Stimulated activated CD8-positive, alpha-beta memory T cell treated with anti-CD3 and anti-CD28 coated beads, Interleukin-4, amount 100 ng/mL, for 1 hour (primary cell): ENCODE results near the gene FAM217B.

ENCODE experiments used
- DNase-seq, 2 donors: peaks; one replicate each; pipeline ENCODE4 v3.0.0-alpha.2; 2020; ENCODE audit warnings: low read depth in 2 of 2, low spot score in 1 of 2

Gene FAM217B

DNA sequence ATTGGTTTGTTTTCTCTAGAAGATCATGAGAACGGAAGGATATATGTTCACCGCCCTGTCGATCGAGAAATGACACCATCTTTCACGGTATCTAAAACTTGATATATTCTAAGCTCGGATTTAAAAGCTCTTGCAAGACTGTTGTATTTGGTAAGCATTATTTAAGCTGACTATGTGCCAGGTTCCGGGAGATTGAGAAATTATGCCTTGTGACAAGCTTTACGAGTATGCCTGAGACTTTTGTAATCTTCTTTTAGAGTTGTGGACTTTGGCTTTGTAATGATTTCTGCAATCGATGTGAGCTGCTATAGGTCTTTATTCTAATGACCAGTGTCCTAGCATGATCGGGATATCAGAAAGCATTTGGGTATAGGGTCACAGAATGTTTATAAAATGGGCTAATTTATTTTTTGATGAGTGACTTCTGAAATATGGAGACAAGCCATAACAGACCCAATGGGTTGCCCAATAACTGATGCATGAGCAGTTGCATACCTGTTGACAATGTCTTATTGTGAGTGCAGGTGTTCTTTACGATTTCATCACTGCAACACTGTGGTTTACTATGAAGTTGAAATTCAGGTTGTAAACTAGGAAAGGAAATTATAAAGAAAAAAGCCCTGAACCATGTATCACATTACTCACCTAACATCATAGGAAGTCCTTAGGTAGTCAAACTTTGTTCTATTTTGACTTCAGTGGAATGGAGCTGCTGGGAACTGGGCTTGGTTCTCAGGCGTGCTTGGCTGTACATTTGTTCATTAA lies 32.0 kb downstream of the FAM217B start:
- no peak for DNase-seq

DNA sequence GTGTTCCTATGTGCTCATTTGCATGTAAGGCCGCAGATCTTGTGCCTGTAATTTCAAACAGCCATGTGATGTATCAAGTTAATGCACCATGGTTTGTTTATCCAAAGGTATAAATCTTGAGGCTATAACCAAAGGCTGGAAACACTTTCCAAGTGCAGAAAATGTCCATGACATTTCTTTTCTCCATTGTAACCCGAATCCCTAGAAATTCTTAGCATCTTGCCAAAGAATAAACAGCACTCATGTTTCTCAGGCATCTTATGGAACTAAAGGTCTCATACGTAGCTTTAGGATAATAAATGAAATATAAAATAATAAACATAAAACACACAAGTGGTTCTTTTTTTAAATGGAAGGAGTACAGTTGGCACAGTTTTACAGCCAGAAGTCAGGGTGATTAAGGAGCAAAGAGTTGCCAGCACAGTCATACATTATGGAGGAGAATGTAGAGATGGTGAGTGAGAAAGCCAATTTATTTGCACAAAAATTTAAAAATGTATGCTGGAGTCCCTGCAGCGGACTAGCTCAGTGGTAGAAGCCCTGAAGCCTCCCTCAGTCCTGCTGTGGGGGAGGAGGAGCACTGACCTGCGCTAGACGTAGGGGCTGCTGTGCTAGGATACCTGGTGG lies 36.1 kb downstream of the FAM217B start:
- no peak for DNase-seq

DNA sequence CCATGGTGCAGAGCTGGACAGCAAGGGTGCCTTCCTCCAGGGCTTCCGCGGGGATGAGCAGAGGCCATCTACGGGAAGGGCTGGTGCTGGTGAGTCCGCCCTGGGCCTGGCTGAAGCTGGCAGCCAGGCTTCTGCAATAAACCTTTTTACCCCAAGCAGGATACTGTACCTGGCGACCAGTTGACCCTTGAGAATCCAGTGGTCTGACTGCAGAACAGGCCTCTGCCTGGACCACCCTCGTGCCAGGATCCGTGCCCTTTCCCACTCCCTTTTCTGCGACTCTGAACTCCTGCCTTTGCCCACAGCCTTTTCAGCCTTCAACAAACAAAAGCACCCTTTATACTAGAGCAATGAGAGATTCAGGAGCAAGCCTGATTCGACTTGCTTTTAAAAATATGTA lies 36.9 kb downstream of the FAM217B start:
- DNase-seq, result no peak

DNA sequence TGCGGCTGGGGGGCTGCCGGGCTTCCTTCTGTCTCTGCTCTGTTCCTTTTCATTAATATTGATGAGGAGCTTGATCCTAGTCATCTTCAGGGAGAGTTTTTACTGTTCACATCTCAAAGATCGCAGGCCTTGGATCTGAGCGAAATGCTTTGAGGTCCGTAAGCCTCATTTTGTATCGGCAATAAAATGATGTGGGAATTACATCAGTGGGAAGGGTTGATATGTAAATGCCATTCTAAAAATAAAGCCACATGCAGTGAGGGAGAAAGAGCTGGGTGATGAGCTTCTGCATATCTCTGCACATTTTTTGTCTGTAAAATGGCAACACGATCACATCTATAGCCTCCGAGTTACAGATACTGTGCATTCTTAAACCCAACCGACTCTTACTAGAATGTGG lies 42.9 kb downstream of the FAM217B start:
- no peak for DNase-seq

DNA sequence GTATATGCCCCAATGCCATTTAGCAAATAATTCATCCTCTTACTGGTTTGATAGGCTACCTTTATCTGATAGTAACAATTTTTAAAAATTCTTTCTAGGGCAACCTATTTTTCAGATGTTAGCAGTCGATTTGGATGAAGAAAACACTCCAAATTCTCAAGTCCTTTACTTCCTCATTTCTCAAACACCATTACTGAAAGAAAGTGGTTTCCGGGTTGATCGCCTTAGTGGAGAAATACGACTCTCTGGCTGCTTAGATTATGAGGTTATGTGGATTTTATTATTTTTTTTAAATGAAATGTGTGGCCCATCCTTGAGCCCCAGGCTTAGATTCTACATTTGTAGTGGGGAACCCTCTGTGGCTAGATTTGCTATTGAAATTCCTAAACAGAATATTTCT lies 44.4 kb downstream of the FAM217B start:
- DNase-seq, result no peak

DNA sequence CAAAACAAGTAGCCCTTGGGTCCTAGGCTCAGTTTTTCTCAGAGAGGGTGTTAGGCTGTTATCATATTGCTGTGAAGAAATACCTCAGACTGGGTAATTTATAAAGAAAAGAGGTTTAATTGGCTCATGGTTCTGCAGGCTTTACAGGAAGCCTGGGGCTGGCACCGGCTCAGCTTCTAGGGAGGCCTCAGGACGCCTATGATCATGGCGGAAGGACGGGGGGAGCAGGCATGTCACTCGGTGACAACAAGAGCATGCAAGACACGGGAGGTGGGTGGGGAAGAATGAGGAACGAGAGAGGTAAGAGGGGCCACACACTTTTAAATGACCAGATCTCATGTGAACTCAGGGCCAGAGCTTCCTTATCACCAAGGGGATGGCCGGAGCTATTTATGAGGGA lies 45.0 kb downstream of the FAM217B start:
- no peak for DNase-seq

DNA sequence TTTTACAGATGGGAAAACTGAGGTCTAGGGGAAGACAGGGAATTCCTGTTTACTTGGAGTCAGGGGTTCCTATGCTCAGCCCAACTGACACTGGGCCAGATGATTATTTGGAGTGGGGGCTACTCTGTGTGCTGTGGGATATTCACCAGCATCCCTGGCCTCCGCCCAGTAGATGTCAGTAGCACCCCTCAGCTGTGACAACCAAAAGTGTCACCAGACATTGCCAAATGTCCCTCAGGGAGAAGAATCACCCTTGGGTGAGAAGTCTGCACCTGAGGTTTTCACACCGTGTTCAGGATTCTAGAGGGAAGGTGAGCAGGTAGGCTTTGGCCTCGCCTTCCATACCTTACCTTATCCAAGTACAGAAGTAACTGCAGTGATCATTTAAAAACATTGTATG lies 45.7 kb downstream of the FAM217B start:
- no peak for DNase-seq

DNA sequence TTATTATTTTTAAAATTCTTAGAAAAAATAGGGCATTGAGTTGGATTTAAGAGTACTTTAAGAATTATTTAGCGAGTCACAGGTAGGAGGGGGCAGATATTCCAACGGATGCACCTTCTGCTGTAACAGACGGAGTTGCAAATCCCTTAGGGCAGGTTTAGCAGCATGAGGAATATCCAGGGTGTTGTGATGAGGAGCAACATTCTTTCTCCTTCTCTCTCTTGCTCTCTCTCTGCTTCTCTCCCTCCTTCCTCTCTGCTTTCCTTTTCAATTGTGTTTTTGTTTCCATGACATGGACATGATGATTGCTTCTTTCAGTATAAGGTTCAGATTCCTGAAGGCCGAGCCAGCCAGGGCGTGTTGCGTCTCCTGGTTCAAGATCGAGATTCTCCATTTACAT lies 46.9 kb downstream of the FAM217B start:
- no peak for DNase-seq

DNA sequence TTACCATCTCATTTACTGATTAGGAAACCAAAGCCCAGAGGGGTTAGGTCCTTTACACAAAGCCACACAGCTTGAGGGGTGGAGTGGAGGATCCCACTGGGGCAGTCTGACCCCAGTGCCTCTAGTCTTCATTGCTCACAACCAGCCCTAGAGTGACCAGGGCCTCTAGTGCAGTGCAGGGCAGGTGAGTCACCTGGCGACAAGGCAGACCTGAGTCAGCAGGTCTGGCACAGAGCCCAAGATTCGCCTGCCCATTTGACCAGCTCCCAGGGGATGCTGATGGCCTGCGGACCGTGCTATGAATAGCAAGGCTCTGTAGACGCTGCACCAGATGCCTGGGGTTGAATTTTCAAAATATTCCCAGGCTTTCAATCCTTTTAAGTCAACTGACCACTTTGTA lies 48.0 kb downstream of the FAM217B start:
- no peak for DNase-seq

DNA sequence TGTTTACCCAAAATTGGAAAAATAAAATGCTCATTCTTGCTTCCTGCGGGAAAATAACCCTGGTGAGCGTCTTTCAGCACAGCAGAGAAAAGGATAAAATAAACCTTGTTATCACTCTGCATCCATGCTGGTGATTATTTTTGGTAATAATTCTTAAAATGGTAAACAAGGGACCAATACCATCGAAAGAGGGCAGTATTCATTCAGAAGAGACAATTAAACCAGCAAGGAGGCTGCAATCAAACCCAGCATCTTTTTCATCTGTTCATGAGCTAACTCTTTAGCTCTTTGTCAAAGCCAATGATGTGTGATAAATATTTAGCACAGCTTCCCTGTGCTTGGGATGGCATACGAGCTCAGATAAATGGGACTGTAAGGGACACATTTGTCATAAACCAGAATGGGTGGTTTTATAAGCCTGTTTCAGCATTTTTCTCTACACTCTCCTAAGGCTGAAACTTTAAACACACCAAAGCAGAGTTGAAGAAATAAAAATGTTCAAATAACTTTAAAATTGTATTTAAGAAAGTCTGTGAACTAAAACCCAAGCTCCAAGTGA lies 52.4 kb downstream of the FAM217B start:
- DNase-seq, result no peak

DNA sequence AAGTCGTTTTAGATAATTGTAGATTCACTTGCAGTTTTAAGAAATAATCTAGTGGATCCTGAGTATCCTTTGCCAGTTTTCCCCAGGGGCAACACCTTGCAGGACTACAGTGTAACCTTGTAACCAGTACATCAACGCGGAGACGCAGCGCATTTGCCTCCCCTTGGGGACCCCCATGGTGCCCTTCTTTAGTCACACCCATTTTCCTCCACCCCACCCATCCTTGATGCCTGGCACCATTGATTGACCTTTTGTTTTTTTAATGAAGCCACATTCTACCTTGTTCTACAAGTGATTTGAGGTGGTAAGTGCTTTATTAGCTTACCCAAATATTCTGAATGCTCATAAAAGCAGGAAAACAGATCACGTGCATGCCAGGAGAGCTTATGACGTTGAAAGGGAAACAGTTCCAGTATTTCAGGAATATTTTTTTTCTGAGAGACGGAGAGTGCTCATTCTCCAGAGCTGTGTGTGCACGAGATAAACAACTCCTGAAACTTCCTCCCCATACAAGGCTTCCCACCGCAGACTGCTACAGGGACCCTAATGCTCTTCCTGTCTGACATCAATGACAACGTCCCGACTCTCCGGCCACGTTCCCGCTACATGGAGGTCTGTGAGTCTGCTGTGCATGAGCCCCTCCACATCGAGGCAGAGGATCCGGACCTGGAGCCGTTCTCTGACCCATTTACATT lies 53.7 kb downstream of the FAM217B start:
- DNase-seq, result no peak

DNA sequence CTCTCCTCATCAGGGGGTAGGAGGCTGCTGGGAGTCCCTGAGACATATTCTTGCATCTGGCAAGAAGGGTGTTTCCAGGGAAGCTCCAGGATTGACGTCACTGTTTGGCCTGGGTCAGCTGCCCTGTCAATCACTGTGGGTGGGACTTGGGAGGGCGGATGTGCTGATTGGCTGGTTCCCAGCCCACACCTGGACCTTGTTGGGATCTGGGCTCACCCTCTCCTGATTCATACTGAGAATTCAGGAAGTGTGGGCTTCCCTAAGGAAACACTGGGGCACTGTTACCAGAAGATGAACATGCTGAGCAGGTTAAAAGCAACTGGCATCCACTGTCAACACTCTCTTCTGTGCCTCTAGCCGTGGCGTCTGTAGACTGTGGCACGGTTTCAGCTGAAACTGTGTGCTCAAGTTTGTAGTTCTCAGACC lies 54.5 kb downstream of the FAM217B start:
- DNase-seq, result no peak

DNA sequence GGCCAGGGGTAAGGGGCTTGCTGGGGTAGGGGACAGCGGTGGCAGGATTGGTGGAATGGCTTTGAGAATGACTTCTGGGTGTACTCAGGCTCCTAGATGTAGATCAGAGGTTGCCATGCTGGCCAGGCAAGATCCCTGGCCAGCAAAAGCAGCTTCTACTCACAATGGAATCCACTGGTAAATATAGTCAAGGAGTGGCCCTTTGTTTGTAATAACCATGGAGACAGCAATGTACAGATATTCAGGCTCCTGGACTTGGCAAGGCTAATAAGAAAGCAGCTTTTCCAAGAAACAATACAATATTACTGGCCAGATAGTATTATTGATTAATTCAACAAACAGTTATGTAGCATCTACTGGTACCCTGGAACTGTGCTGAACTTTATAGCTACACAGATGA lies 55.9 kb downstream of the FAM217B start:
- DNase-seq, result no peak

DNA sequence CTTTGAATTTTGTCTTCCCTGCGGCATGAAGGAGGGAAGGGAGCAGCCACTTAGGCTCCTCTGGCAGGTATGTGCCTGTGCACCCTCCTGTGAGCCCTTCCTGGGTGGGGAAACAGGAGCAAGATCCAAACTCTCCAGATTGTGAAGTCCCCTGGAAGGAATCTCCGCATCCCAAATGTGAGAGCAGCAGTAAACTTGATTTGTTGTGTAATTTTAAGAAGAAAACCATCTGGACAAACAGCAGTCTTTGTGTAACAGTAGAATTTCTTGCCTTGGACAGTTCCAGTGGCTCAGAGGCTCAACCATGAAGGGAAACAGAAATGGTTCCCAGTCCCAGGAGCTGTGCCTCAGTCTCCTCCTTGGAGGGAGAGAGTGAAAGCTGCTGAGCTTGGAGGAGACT lies 57.7 kb downstream of the FAM217B start:
- DNase-seq, result no peak
